ENCODE data around the gene R3HCC1L.

The R3HCC1L gene

DNA sequence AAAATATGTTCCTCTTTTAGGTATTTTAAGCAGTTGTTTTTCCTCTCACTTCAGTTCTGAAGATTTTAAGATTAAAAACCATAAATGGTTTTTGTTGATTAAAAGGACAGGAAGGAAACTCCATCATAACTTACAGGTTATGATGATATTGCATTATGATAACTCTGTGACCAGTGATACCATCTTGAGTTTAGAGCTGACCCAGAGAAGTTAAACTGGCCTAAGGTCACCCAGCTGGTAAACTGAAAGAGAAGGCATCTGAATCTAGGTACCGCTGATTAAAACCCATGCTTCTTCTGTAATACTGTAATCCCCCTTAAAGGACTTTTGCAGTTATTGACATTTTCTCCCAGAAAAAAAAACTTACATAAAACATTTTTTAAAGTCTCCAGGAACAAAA, 103.9 kb downstream of the R3HCC1L start:
- no peak for DNase-seq

DNA sequence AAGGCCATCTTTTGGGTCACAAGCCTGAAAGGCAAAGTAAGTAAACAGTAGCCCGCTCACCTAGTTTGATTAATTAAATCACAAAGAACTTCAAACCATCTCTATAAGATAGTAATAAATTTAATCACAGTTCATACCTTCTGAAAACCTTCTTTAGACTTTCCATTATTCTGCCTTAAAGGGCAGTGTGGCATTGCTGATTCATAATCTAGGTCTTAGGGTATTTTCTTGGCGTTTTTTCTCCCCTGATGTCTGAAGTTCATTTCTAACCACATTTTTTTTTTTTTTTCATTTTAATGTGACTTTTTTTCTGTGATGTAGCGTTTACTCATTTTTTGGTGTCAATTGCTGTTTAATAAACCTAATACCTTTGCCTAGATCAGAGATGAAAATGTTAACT, 106.1 kb downstream of the R3HCC1L start:
- DNase-seq: no peak

GRCh38 chr10:98242823-98243222, 108.4 kb downstream of the R3HCC1L start:
- DNase-seq: no peak

DNA sequence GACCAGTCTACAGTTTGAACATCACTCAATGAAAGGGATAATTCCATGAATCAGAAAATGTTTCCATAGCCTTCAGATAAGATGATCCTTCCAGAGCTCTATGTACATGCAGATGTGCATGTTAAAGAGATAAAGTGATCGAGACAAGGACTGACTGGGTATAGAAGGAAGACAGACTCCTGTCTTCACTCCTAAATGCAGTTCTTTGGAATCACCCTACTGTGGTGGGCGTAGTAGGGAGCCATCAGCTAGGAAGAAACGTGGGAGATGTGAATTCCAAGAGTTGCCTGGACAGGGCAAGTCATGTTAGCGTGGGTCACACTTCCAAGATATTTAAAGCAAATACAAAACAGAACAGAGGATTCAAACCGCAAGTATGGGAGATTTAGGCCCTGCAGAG, 109.7 kb downstream of the R3HCC1L start:
- no peak for DNase-seq

DNA sequence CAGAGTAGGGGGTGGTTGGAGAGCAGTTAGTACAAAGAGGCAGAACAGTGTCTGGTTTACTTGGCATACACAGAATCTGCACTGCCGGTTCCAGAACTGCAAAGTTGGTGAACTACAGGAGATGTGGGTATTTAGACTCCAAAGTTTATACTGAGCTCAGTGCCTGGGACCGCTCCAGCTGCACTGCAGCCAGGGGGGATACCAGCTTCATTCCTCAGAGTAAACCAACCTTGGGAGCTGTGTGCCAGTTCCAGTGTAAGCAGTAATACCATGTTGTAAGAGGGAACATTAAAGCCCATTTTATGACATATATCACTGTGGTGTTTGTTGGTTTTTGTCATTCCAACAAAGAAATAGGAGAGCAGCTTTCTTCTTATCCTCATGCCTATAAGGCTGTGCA, 110.1 kb downstream of the R3HCC1L start:
- DNase-seq: no peak

GRCh38 chr10:98246911-98247805, 112.7 kb downstream of the R3HCC1L start:
- DNase-seq: no peak

GRCh38 chr10:98248018-98248417, 113.6 kb downstream of the R3HCC1L start:
- no peak for DNase-seq

- DNase-seq: no peak
These were observed 114.7 kb downstream of the R3HCC1L start for GRCh38 chr10:98249134-98249533.

GRCh38 chr10:98251399-98251798, 116.9 kb downstream of the R3HCC1L start:
- no peak for DNase-seq

DNA sequence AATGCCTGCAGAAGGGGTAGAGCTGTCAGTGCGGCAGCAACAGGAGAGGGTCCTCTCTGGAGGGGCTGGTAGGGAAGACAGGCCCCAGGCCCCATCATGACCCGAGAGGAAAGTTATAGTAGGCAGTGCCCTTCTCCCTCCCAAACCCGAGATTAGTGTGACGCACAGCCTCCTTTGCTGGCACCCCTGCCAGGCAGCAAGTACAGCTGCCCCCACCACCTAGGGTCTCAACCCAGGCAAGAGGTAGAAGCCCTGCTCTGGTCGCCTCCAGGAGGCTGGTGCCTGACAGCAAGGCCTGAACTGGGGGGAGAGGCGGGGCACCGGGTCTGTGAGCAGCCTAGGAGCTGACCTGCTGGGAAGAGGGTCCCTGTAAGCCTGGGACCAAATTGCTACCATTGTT, 118.0 kb downstream of the R3HCC1L start:
- DNase-seq: no peak

GRCh38 chr10:98253499-98253898, 119.0 kb downstream of the R3HCC1L start:
- no peak for DNase-seq

DNA sequence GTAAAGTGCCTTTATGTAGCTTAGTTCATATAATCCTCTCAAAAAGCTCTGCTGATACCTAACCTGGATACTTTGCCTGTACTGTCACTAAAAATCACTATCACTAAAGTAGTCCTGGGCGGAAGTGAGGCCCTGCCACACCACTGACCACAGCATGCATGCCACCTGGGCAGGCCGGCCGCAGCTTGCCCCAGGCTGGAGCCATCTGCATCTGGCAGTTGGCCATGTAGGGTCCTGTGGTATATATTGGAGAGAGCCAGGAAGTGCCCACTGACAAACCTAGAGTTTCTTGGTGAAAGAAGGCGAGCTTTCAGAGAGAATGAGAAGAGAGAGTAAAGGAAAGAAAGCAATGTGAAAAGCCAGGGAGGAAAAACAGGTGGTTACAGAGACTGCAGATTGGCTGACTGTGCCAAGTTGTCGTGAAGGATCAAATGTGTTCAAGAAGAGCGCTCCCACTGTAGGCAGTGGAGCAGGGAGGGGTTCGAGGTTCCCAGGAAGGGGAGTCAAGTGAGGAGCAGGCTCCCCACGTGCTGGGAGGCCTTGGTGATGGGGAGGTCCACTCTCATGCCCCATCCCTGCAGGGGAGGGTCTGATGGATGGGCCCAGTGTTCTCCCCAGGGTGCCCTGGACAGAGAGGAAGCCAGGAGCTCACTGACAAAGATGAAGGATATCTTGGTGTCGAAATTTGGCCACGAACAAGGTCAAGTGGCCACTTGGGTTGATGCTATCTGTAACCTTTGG, 119.9 kb downstream of the R3HCC1L start:
- no peak for DNase-seq

- no peak for DNase-seq
These were observed 120.9 kb downstream of the R3HCC1L start for GRCh38 chr10:98255146-98255877.

GRCh38 chr10:98256692-98257091, 122.2 kb downstream of the R3HCC1L start:
- no peak for DNase-seq

- DNase-seq: no peak
These were observed 122.7 kb downstream of the R3HCC1L start for GRCh38 chr10:98257198-98257597.

GRCh38 chr10:98257961-98258360, 123.5 kb downstream of the R3HCC1L start:
- no peak for DNase-seq

DNA sequence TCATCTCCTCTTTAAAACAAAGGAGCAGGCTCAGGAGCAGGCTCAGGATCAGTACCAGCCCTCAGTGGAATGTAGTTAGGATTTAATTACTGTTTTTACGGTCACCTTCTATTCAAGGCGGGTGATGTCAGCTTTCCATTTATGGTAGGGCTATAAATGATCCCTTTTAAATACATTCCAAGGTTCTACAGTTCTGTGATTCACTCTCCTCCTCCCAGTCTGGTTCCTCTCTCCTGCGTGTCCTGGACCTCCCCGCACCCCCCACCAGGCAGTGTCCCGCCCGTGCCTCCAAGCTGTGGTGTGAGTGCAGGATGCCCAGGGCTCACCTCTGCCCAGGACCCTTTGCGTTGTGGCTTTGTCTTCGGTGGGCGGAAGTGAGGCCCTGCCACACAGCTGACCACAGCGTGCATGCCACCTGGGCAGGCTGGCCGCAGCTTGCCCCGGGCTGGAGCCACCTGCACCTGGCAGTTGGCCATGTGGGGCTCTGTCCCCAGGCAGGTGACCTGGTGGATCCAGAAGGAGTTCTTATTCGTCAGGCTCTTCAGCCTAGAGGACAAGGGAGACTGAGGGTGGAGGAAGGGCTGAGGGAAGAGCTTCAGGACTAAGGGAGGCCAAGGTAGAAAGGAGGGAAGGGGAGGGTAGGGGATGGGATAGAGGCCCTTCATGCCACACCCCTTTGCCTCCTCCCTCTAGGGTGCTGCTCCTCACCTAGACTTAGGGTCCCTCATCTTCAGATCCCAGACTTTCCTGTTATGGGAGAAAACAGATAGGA, 124.4 kb downstream of the R3HCC1L start:
- DNase-seq: no peak

DNA sequence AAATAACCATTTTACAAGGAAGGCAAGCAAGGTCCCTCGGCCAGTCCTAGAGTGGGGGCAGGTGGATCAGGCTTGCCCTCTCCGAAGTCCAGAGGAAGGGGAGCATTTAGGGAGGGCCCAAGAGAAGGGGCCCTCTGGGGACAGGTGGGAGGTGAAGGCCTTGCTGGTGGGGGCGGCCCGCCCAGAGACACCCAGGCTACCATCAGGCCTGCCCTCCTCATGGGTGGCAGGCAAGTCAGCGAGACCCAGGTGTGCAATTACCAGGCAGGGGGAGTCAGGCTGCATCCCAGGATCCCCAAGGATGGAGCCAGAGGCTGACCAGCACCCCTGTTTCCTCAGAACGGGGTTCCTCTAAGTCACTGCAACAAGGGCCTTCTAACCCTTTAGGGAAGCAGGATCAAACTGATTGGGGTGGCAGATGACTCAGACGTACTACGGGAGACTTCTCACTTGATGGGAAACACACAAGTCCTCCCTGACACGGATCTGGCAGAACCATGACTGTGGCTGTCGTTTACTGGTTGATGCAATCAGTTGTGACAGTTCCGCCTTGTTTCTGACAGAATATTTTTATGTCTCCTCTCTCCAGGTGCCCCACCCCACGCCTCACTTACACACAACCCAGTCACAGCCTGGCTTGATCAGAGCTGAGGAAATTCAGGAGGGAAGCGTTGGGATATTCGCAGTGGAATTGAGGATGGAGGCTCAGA, 125.3 kb downstream of the R3HCC1L start:
- DNase-seq: no peak

GRCh38 chr10:98260350-98260749, 125.9 kb downstream of the R3HCC1L start:
- no peak for DNase-seq

DNA sequence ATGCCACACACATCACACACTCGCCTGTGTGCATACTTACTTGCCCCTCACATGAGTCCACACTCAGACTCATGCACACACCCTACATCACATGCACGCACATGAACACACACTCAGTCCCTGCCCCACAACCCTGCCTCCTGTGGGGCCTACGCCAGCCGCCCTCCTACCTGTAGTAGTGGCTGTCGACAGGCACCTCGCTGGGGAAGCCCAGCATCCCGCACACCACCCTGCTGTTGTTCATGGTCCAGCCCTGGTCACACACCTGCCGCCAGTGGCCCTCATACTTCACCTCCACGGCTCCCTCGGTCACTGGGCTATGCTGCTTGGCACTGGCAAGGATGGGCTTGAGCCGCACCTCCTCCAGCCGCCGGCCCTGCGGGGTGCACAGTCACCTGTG, 126.3 kb downstream of the R3HCC1L start:
- DNase-seq: no peak

DNA sequence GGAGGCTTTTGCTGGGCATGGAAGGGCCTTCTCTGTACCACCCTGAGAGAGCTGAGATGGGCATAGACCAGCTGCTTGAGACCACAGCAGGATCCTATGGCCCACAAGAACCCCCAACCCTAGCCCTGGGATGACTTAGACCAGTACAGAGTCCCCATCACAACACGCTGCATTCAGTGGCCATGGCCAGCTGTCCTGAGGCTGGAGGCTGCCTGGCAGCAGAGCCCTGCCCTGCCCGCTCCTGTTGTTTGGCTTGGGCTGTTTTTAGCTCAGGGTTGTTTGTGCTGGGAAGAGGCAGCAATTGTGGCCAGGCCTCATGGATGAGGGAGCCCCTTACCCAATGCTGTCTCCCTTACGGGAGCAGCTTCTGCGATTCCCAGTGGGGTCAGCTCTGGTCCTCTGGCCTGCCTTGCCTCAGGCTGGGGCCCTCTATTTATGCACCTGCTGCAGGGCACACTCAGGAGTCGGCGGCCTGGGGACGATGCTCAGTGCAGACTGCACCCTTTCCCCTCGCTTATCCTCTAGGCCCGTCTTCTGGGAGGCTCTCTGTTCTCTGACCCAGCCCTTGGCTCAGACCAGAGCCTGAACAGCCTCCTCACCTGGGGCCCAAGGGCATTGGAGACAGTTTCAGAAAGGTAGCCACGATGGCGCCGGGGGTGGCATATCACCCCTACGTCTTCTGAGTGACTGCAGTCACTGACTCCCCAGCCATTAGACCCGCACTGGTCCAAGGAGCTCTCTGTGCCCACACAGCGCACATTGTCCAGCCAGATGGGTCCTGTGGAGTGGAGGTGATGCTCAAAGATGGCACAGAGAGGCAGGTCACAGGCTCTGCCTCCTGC, 127.2 kb downstream of the R3HCC1L start:
- DNase-seq: no peak
